ENCODE measurements around the gene MOGAT2.

MOGAT2 gene

GRCh38 chr11:75700940-75701339 lies 16.7 kb upstream of the MOGAT2 start:
- peaks cover 5% of the 10 kb centered on the region for H3K9me3 Mint-ChIP-seq
- H3K4me3 Mint-ChIP-seq, result no peak overlapping the region
- no peak overlapping the region for H3K27ac Mint-ChIP-seq
- no peaks in the 10 kb centered on the region for H3K36me3 Mint-ChIP-seq (ENCODE audit: low read depth)
- no peaks in the 10 kb centered on the region for H3K4me1 Mint-ChIP-seq
- DNase-seq, result no peak
- H3K27me3 Mint-ChIP-seq (ENCODE audit: low read depth, poor library complexity), result peaks cover 37% of the 10 kb centered on the region
- TF ChIP-seq, protein P1, sequence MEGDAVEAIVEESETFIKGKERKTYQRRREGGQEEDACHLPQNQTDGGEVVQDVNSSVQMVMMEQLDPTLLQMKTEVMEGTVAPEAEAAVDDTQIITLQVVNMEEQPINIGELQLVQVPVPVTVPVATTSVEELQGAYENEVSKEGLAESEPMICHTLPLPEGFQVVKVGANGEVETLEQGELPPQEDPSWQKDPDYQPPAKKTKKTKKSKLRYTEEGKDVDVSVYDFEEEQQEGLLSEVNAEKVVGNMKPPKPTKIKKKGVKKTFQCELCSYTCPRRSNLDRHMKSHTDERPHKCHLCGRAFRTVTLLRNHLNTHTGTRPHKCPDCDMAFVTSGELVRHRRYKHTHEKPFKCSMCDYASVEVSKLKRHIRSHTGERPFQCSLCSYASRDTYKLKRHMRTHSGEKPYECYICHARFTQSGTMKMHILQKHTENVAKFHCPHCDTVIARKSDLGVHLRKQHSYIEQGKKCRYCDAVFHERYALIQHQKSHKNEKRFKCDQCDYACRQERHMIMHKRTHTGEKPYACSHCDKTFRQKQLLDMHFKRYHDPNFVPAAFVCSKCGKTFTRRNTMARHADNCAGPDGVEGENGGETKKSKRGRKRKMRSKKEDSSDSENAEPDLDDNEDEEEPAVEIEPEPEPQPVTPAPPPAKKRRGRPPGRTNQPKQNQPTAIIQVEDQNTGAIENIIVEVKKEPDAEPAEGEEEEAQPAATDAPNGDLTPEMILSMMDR (IDR thresholded peaks at IDR 0.05), result no peak

DNA sequence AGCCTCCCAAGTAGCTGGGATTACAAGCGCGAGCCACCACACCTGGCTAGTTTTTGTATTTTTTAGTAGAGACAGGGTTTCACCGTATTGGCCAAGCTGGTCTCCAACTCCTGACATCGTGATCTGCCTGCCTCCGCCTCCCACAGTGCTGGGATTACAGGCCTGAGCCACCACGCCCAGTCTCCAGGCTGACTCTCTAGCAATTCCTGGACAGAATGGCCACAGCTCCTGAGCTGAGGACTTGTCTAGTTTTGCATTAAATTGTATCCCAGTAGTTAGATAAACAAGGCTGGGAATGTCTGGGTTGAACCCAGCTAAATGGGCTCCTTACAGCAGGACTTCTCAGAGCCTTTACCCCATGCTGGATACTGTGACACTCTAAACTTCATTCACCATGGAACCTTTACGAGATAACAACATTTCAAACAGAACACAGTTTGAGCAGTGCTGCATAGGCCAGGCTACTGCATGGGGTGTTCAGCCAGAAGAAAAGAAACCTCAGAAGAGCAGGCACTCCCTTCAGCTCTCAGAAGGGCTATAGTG lies 13.9 kb upstream of the MOGAT2 start:
- H3K27ac Mint-ChIP-seq, result no peak overlapping the region

GRCh38 chr11:75705541-75705940 lies 12.1 kb upstream of the MOGAT2 start:
- no peak for DNase-seq
- Mint-ChIP-seq H3K4me3 (no peak overlapping the region), H3K27ac (no peak overlapping the region), H3K27me3 (ENCODE audit: low read depth, poor library complexity) (peaks cover 23% of the 10 kb centered on the region), H3K36me3 (ENCODE audit: low read depth) (no peaks in the 10 kb centered on the region), H3K9me3 (peaks cover 19% of the 10 kb centered on the region), H3K4me1 (no peaks in the 10 kb centered on the region)
- TF ChIP-seq, protein P1 (IDR thresholded peaks at IDR 0.05), result no peak

More for the DNA sequence above, 13.9 kb upstream of the MOGAT2 start:
- H3K4me3 Mint-ChIP-seq, result no peak overlapping the region
- no peaks in the 10 kb centered on the region for H3K4me1 Mint-ChIP-seq
- peaks cover 19% of the 10 kb centered on the region for H3K9me3 Mint-ChIP-seq
- peaks cover 24% of the 10 kb centered on the region for H3K27me3 Mint-ChIP-seq (ENCODE audit: low read depth, poor library complexity)
- H3K36me3 Mint-ChIP-seq (ENCODE audit: low read depth), result no peaks in the 10 kb centered on the region
- TF ChIP-seq, protein P1 (IDR thresholded peaks at IDR 0.05), result no peak
- DNase-seq, result no peak

DNA sequence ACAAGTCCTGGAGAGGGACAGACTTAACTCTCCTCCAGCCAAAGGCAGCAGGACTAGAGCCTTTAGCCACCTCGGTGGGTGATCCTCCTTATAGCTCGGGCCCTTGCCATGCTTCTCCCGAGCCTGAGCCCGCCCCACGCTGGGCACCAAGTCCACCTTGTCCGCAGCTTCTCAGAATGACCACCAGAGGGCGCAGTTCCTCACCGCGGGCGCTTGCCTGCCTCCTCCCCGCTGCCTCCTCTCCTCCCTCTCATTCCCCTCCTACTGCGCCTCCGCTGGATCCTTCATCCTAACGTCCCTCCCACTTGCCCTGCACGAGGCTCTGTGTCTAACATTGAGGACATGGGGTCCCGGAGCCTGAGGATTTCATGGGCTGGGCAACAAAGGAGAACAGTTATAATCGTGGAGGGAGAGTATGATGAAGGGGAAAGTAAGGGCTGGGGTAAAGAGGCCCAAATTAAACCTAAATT lies 11.3 kb upstream of the MOGAT2 start:
- H3K4me1 Mint-ChIP-seq, result no peaks in the 10 kb centered on the region
- TF ChIP-seq, protein P1 (IDR thresholded peaks at IDR 0.05), result peak; percentile 91
- H3K27me3 Mint-ChIP-seq (ENCODE audit: low read depth, poor library complexity), result peaks cover 25% of the 10 kb centered on the region
- H3K4me3 Mint-ChIP-seq, result no peak overlapping the region
- no peaks in the 10 kb centered on the region for H3K36me3 Mint-ChIP-seq (ENCODE audit: low read depth)
- no peak overlapping the region for H3K27ac Mint-ChIP-seq
- peaks cover 19% of the 10 kb centered on the region for H3K9me3 Mint-ChIP-seq
- DNase-seq, result peak; percentile 71

DNA sequence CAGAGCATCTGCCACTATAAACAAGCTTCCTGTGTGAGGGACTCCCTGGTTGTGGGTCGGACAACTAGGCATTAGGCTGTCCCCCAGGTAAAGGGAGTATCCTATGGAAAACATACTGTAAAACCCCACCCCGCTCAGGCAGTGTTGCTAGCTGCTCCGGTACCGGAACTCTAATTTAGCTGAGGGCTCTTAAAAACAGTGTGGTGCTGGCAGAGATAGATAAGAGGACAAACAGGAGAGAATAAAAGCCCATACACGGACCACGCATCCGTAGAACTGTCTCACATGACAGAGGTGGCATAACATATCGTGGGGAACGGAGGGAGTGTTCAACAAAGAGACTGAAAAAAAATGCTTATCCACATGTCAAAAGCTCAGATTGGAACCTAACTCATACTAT lies 3.4 kb upstream of the MOGAT2 start:
- TF ChIP-seq, protein P1 (IDR thresholded peaks at IDR 0.05), result no peak
- Mint-ChIP-seq H3K4me1 (peaks cover 6% of the 10 kb centered on the region), H3K36me3 (ENCODE audit: low read depth) (no peaks in the 10 kb centered on the region), H3K27ac (no peak overlapping the region), H3K27me3 (ENCODE audit: low read depth, poor library complexity) (peaks cover 47% of the 10 kb centered on the region), H3K4me3 (no peak overlapping the region), H3K9me3 (no peaks in the 10 kb centered on the region)
- DNase-seq, result no peak

GRCh38 chr11:75715688-75716087 lies 1.9 kb upstream of the MOGAT2 start:
- Mint-ChIP-seq H3K4me1 (peaks cover 16% of the 10 kb centered on the region), H3K9me3 (no peaks in the 10 kb centered on the region), H3K27ac (no peak overlapping the region), H3K4me3 (no peak overlapping the region), H3K36me3 (ENCODE audit: low read depth) (no peaks in the 10 kb centered on the region), H3K27me3 (ENCODE audit: low read depth, poor library complexity) (peaks cover 36% of the 10 kb centered on the region)
- TF ChIP-seq, protein P1 (IDR thresholded peaks at IDR 0.05), result no peak
- no peak for DNase-seq
